DMS153 treated with DMSO at 0.1 percent for 48 hours (cell line): ENCODE measurements around the gene VAMP4.
"Not testable (repeated sequence)": the region's sequence is repeated elsewhere in the genome, so short reads cannot be mapped to it uniquely, and the experiment has no call there.

ENCODE experiments used
- DNase-seq: peaks from one replicate; lab custom pipeline; 2025; ENCODE audit not compliant: unreplicated experiment; lab: John Stamatoyannopoulos, UW

VAMP4 gene

GRCh38 chr1:171707583-171707982, 34.3 kb downstream of the VAMP4 start:
- DNase-seq, result no peak

- DNase-seq, result no peak
Measured at GRCh38 chr1:171702598-171702997, 39.3 kb downstream of the VAMP4 start.

GRCh38 chr1:171699531-171699930, 42.3 kb downstream of the VAMP4 start:
- no peak for DNase-seq

GRCh38 chr1:171695772-171696171, 46.1 kb downstream of the VAMP4 start:
- not testable (repeated sequence) for DNase-seq

- DNase-seq, result not testable (repeated sequence)
Measured at GRCh38 chr1:171693541-171693940, 48.3 kb downstream of the VAMP4 start.

GRCh38 chr1:171683870-171684269, 58.0 kb downstream of the VAMP4 start:
- no peak for DNase-seq

GRCh38 chr1:171680339-171680738, 61.5 kb downstream of the VAMP4 start:
- no peak for DNase-seq

GRCh38 chr1:171676823-171677222, 65.0 kb downstream of the VAMP4 start:
- DNase-seq, result no peak

GRCh38 chr1:171674431-171675405, 67.1 kb downstream of the VAMP4 start:
- no peak for DNase-seq

GRCh38 chr1:171670739-171671138, 71.1 kb downstream of the VAMP4 start:
- DNase-seq, result no peak

GRCh38 chr1:171668372-171668771, 73.5 kb downstream of the VAMP4 start:
- no peak for DNase-seq

- DNase-seq, result no peak
Measured at GRCh38 chr1:171666114-171666769, 75.6 kb downstream of the VAMP4 start.

- DNase-seq, result no peak
Measured at GRCh38 chr1:171664976-171665375, 76.9 kb downstream of the VAMP4 start.

- no peak for DNase-seq
Measured at GRCh38 chr1:171663854-171664575, 77.8 kb downstream of the VAMP4 start.

- DNase-seq, result no peak
Measured at GRCh38 chr1:171663036-171663853, 78.6 kb downstream of the VAMP4 start.

GRCh38 chr1:171661076-171661650, 80.7 kb downstream of the VAMP4 start:
- no peak for DNase-seq

- DNase-seq, result not testable (repeated sequence)
Measured at GRCh38 chr1:171656206-171656605, 85.7 kb downstream of the VAMP4 start.

GRCh38 chr1:171655746-171656116, 86.1 kb downstream of the VAMP4 start:
- DNase-seq, result peak; percentile 13

- DNase-seq, result no peak
Measured at GRCh38 chr1:171654942-171655745, 86.7 kb downstream of the VAMP4 start.
